ENCODE measurements around the gene DPCD. TPM values are rescaled to one million over a fixed set of nuclear protein-coding genes. Genes with fewer than 3 reads are reported as not detected.

DPCD gene
- total RNA-seq, 1 experiment from 2014 or later: 39.5 TPM

DNA sequence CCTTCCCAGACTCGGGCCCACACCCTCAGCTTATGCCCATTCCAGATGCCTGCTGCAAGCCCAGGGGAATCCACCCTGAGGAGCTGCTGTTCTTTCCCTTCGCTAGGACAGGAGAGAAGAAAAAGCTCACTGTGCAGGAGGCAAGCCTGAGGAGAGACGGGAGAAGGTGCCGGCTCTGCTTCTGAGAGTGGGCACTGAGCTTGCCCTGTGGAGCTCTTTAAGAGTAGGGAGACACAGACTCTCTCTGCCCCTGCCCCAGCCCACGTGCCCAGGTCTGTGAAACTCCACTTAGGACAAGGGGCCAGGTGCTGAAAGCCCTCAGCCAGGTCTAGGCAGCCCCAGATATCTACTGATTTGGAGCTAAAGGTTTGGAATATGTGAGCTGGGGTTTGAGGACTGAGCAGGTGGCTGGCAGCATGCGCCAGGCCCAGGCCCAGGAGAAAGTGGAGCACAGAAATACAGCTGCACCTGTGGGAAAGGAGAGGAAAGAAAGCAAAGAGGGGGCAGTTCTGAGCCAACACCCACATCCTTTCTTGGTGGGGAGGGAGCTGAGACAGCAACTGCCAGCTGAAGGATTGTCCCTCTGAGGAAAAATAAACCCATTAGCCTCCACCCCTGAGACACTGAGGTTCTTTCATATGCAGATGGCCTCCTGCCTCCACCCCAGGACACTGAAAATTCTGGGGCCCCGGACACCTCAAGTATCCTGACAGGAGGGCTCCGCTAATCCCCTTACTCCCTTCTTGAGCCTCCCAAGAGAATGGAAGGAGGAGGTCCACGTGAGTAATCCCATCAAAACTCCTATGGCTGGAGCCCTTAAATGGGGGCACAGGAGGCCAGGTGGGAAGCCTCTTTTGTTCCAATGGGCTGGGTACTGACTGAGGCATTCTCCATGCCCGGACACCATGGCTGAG lies 7.4 kb upstream of the DPCD start:
- intact Hi-C loops (cut with micrococcal nuclease): no loop called here
- no TSS peak for BruUV-seq (replicated peaks)
- ChIA-PET POLR2A (no interaction called here), RAD21 (ENCODE audit: low non-redundant PET in 1 of 2, low total read pairs in 2 of 2, uncharacterized antibody in 2 of 2, unreplicated experiment in 2 of 2) (no interaction called here), CTCF (interaction anchor here (0.7 to 2.4 kb wide), 3 partner anchors 11 to 493 kb away, joined by 3 to 14 read pairs (median 3); no protein-coding TSS in a partner anchor)
- Histone ChIP-seq H3K36me3 (ENCODE audit: control insufficient read depth in 1 of 2, insufficient read depth in 2 of 2, low read length in 2 of 2) (peaks cover 13 to 17% of the 10 kb centered on the region in 2 experiments; a peak in 3 of 4 replicates), H3K79me2 (ENCODE audit: insufficient read depth, low read length) (no peaks in the 10 kb centered on the region; the same call in 1 of the 2 replicates), H3K9me2 (ENCODE audit: insufficient read depth) (no peaks in the 10 kb centered on the region), H2AFZ (ENCODE audit: low read depth, low read length, poor library complexity, severe bottlenecking) (no peak overlapping the region), H3K4me1 (ENCODE audit: control insufficient read depth in 1 of 2, insufficient read depth in 2 of 2, low read length in 2 of 2) (peaks cover 0 to 5% of the 10 kb centered on the region in 2 experiments; a peak in 1 of 4 replicates), H3K4me3 (replicated peaks in 1 of 2; ENCODE audit: low read depth in 1 of 2, low read length in 2 of 2) (no peak overlapping the region), H4K20me1 (ENCODE audit: insufficient read depth) (no peaks in the 10 kb centered on the region), H3K9ac (ENCODE audit: low read length) (no peak overlapping the region), H3K9me3 (ENCODE audit: control insufficient read depth in 1 of 2, insufficient read depth in 1 of 2, low read depth in 1 of 2, low read length in 2 of 2) (no peaks in the 10 kb centered on the region), H3K27ac (ENCODE audit: low read depth, low read length) (no peak overlapping the region), H3K27me3 (ENCODE audit: insufficient read depth, low read length) (no peaks in the 10 kb centered on the region), H3K4me2 (ENCODE audit: low read length) (no peak overlapping the region)
- ATAC-seq (no peak), DNase-seq (ENCODE audit: low read depth, low spot score) (no peak)
- TF ChIP-seq JUND (IDR thresholded peaks at IDR 0.05): no peak
- TF ChIP-seq, protein P1, sequence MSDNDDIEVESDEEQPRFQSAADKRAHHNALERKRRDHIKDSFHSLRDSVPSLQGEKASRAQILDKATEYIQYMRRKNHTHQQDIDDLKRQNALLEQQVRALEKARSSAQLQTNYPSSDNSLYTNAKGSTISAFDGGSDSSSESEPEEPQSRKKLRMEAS (IDR thresholded peaks at IDR 0.05): no peak
- TF ChIP-seq EZH2 (IDR thresholded peaks at IDR 0.05): no peak
- no peak for TF ChIP-seq CBX3 (IDR thresholded peaks at IDR 0.05; ENCODE audit: low read depth)

DNA sequence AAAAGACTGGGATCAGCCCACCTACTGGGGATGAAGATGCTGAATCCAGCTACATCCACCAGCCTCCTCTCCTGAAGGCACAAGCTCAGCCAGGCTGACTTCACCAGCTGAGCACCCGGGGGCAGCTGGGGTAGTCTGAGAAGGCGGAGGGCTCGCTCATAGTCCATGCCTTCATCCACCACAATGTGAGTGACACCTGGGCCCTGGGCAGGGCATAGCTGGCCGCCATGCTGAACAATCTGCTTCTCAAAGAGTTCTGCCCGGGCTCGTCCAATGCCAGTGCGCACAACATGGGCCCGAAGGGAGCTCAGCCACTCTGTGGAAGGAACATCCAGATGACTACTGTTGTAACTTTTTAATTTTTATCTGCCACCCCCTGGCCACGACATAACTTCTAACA lies 2.3 kb upstream of the DPCD start:
- Histone ChIP-seq H3K9ac (ENCODE audit: low read length) (no peak overlapping the region), H3K36me3 (ENCODE audit: control insufficient read depth in 1 of 2, insufficient read depth in 2 of 2, low read length in 2 of 2) (peaks cover 17 to 18% of the 10 kb centered on the region in 2 experiments), H3K27ac (ENCODE audit: low read depth, low read length) (no peak overlapping the region), H3K9me3 (ENCODE audit: control insufficient read depth in 1 of 2, insufficient read depth in 1 of 2, low read depth in 1 of 2, low read length in 2 of 2) (no peaks in the 10 kb centered on the region), H3K27me3 (ENCODE audit: insufficient read depth, low read length) (no peaks in the 10 kb centered on the region), H2AFZ (ENCODE audit: low read depth, low read length, poor library complexity, severe bottlenecking) (no peak overlapping the region), H3K4me2 (ENCODE audit: low read length) (peak overlapping the region; percentile 6; the same call in 1 of the 2 replicates), H3K9me2 (ENCODE audit: insufficient read depth) (no peaks in the 10 kb centered on the region), H4K20me1 (ENCODE audit: insufficient read depth) (no peaks in the 10 kb centered on the region), H3K4me3 (replicated peaks in 1 of 2; ENCODE audit: low read depth in 1 of 2, low read length in 2 of 2) (no peak overlapping the region), H3K79me2 (ENCODE audit: insufficient read depth, low read length) (peaks cover 15% of the 10 kb centered on the region), H3K4me1 (ENCODE audit: control insufficient read depth in 1 of 2, insufficient read depth in 2 of 2, low read length in 2 of 2) (peaks cover 10 to 16% of the 10 kb centered on the region in 2 experiments; a peak in 3 of 4 replicates)
- no TSS peak for BruUV-seq (replicated peaks)
- intact Hi-C loops (cut with micrococcal nuclease): loop anchor here (5.0 kb wide), 1 partner anchor 196 kb away; the partner anchor contains the start of gene NPM3
- CTCF ChIA-PET: interaction anchor here (3.3 to 3.7 kb wide), 2 partner anchors 15 to 17 kb away, joined by 17 to 25 read pairs; no protein-coding TSS in a partner anchor
- no peak for DNase-seq (ENCODE audit: low read depth, low spot score)
- ATAC-seq: no peak
- RAD21 ChIA-PET (ENCODE audit: low non-redundant PET in 1 of 2, low total read pairs in 2 of 2, uncharacterized antibody in 2 of 2, unreplicated experiment in 2 of 2): interaction anchor here in 1 of 2 experiments (0.9 kb wide), 1 partner anchor 9 kb away, joined by 3 read pairs; no protein-coding TSS in a partner anchor
- POLR2A ChIA-PET: no interaction called here
- TF ChIP-seq, protein P2, sequence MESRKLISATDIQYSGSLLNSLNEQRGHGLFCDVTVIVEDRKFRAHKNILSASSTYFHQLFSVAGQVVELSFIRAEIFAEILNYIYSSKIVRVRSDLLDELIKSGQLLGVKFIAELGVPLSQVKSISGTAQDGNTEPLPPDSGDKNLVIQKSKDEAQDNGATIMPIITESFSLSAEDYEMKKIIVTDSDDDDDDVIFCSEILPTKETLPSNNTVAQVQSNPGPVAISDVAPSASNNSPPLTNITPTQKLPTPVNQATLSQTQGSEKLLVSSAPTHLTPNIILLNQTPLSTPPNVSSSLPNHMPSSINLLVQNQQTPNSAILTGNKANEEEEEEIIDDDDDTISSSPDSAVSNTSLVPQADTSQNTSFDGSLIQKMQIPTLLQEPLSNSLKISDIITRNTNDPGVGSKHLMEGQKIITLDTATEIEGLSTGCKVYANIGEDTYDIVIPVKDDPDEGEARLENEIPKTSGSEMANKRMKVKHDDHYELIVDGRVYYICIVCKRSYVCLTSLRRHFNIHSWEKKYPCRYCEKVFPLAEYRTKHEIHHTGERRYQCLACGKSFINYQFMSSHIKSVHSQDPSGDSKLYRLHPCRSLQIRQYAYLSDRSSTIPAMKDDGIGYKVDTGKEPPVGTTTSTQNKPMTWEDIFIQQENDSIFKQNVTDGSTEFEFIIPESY (IDR thresholded peaks at IDR 0.05; ENCODE audit: extremely low read depth, insufficient replicate concordance, low read length): no peak
- TF ChIP-seq POLR2AphosphoS5 (IDR thresholded peaks at IDR 0.05; ENCODE audit: low read depth, low read length): no peak
- no peak for TF ChIP-seq RAD21 (IDR thresholded peaks at IDR 0.05; ENCODE audit: low read depth)
- no peak for TF ChIP-seq CEBPB (IDR thresholded peaks at IDR 0.05; ENCODE audit: low read depth)
- TF ChIP-seq SP1 (IDR thresholded peaks at IDR 0.05; ENCODE audit: low read depth): no peak
- no peak for TF ChIP-seq ZNF274 (IDR thresholded peaks at IDR 0.05; ENCODE audit: low read depth, low read length)
- TF ChIP-seq ZFX (IDR thresholded peaks at IDR 0.05): no peak
- TF ChIP-seq JUND (IDR thresholded peaks at IDR 0.05): no peak
- no peak for TF ChIP-seq POLR2A (IDR thresholded peaks at IDR 0.05; ENCODE audit: borderline replicate concordance, extremely low read depth, insufficient read depth, insufficient read length)
- TF ChIP-seq ELF1 (IDR thresholded peaks at IDR 0.05; ENCODE audit: borderline replicate concordance, low read depth): no peak

Data from HCT116 (cell line).